Measurements from ENCODE around the gene TNFAIP3.

TNFAIP3 gene

DNA sequence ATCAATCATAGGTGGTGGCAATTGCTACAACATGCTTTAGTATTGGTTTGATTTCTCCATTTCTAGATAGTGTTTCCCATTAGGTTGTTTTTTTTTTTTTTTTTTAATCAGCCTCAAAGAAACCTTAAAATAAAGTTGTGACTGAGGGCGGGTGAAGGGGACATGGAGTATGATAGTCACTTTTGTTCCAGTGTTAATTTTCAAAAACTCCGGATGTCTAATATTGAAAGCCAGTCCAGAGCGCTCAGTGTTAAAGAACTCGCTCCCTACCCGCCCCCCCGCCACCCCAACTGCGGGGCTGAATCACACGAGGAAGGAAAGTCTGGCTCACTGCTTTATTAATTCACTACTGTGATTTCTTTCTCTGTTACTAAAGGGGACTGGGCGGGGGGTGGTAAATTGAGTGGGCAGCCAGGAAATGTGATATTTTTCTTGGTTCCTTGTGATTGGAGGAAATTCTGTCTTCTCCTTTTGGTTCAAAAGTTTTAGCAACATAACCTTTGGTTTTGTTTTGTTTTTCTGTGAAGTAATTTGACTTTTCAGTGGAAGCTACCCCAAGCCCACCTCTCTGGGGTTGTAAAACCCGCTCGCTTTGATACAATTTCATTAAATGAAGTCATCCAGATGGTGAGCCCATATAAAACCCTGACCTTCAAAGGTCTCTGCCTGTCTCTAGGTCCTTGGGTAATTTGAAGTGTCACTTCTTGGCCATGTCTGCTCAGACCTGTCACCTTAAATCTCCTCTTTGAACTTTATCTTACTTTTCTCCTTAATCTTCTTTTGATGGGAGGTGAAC is 38.0 kb downstream of the TNFAIP3 start:
- peak in 2 of 4 experiments; percentile 21 to 49 for DNase-seq

DNA sequence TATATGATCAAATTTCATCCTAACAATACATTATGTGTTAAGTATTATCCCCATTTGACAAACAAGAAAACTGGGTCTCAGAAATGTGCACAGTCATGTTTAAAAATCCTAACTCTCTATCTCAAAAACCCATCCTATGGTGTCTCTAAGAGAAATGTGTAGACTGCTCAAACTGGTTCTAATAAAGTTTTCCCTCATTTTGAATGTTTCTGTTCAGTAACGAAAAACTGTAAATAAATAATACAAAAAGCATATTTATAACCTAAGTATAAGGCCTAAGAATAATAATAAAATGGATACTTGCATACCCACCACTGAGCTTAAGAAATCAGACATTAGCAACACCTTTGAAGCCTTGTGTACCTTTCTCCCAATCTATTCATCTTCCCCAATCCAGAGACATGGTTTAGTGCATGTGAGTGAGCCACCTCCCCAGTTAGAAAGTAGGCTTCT is 39.0 kb downstream of the TNFAIP3 start:
- DNase-seq: no peak

DNA sequence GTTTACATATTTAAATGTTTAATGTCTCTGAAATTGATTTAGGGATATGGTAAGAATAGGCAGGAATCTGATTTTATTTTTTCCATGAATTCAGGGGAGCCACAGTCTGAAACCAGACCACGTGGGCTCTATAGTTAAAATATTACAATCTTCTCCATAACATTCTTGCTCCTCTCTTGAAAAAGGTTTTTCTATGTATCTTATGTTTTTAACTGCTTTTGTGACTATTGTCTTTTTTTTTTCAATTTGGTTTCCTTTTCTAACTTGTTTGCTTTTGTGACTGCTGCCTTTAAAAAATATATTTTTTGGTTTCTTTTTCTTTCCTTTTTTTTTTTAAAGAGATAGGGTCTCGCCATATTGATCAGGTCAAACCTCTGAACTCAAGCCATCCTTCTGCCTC is 40.1 kb downstream of the TNFAIP3 start:
- no peak for DNase-seq

DNA sequence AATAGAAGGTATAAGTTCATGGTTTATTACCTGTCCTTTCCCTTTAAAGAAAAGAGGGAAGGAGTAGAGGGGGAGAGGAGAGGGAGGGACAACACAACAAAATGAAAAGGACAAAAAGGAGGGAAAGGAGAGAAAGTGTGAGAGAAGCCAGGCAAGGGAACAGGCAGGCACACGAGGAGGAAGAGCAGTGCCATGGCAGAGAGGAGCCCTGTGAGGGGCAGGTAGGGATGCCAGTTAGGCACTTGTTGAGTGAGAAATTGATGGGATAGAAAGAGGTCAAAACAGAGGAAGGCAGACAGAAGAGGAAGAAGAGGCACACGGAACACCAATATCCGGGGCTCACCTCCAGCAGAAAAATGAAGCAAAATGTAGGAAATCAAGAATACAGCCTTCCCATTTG is 42.5 kb downstream of the TNFAIP3 start:
- no peak for DNase-seq

DNA sequence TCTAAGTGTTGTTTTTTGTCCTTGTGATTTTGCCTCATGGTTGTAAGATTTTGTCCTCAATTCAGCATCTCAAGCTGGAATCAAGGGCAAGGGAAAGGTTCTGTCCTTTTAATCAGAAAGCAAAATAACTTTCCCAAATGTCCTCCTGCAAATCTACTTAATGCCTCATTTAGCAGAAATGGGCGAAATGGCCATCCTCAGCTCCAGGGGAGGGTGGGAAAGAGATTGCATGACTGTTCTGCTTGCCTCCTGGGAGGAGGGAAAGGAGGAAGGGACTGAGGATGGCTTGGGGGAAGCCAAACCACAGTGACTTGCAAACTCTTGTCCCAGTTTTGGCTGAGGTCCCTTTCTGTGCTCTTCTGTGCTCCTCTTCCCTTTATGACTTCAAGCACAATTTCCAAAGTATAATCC is 43.4 kb downstream of the TNFAIP3 start:
- no peak for DNase-seq

DNA sequence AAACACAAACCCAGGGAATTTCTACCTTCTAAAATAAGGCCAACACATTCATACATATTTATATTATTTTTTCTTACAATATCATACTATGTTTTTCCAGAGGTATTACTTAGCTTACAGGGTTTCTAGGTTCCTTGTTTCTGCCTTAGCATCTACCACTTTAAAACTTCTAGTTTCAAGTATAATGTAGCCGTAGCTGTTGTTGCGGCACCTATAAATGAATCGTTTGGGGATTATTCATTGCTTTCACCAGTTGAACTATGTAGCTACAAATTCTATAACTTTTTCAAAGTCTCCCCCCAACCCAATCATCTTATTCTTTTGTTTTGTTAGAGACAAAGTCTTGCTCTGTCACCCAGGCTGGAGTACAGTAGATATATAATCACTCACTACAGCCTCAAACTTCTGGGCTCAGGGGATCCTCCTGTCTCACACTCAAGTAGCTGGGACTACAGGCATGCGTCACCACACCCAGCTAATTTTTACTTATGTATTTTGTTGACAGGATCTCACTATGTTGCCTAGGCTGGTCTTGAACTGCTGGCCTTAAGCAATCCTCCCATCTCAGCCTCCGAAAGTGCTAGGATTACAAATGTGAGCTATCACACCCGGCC is 43.9 kb downstream of the TNFAIP3 start:
- DNase-seq: no peak

DNA sequence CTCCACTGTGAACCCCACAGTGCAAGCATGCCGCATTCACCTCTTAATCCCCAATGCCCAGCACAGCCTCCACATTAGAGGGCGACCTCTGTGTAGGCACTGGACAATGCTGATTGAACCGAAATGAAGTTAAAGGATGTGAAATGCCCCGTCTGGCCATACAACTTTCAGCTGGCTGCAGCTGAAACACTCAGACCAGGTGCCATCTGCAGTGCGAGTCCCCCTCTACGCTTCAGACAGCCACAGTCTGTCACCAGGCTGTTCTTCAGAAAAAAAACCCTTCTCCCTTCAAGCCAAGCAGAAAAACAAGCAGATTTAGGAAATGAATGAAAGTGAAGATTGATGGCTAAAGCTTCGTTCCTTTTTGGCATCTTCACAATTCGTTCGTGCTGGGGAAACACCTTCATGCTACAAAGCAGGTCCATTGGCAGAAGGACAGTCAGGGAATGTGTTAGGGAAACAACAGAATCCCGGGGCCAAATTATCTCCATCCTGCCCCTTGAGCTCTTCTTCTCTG is 44.7 kb downstream of the TNFAIP3 start:
- DNase-seq: no peak

DNA sequence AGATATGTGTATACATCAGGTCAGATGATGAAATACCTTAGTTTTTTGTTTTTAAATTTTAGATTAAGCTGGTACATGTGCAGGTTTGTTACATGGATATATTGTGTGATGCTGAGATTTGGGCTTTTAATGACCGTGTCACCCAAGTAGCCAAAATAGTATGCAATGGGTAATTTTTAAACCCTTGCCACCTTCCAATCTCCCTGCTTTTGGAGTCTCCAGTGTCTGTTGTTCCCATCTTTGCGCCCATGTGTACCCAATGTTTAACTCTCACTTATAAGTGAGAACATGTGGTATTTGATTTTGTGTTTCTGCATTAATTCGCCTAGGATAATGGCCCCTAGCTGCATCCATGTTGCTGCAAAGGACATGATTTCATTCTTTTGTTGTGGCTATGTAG is 45.8 kb downstream of the TNFAIP3 start:
- DNase-seq: no peak

DNA sequence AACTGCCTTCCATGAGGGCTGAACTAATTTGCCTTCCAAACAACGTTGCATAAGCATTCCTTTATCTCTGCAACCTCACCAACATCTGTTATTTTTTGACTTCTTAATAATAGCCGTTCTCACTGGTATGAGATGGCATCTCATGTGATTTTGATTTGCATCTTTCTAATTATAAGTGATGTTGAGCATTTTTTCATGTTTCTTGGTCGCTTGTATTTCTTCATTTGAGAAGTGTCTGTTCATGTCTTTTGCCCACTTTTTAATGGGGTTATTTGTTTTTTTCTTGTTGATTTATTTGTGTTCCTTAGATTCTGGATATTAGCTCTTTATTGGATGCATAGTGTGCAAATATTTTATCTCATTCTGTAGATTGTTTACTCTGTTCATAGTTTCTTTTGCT is 46.4 kb downstream of the TNFAIP3 start:
- DNase-seq: no peak

DNA sequence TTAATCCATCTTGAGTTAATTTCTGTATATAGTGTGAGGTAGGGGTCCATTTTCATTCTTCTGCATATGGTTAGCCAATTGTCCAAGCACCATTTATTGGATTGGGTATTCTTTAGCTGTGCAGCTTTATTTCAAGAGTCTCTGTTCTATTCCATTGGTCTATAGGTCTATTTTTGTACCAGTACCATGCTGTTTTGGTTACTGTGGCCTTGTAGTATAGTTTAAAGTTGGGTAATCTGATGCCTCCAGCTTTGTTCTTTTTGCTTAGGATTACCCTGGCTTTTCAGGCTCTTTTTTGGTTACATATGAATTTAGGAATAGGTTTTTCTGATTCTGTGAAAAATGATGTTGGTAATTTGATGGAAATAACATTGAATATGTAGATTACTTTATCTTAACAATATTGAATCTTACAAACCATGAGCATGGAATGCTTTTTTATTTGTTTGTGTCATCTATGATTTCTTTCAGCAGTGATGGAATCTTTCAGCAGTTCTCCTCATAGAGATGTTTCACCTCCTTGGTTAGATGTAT is 47.0 kb downstream of the TNFAIP3 start:
- DNase-seq: no peak

DNA sequence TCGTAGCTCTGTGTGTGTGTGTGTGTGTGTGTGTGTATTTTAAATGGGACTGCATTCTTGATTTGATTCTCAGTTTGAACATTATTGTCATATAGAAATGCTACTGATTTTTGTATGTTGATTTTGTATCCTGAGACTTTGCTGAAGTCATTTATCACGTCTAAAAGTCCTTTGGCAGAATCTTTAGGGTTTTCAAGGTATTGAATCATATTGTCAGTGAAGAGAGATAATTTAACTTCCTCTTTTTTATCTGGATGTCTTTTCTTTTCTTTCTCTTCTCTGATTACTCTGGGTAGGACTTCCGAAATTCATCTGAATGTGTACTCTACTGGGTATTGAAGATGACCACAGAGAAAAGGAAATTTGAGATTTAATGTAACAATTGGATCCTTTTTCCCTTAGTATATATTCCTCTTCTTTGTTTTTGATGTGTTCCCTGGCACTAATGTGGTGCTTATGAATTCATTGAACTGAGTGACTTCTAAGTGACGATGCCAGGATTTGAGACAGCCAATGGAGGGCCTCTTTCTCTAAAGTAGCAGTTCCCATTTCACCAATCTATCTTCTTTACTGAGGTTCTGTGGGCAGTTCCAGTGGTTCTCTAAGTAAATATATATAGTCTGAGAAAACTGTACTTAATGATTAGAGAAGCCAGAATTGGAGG is 47.6 kb downstream of the TNFAIP3 start:
- no peak for DNase-seq

DNA sequence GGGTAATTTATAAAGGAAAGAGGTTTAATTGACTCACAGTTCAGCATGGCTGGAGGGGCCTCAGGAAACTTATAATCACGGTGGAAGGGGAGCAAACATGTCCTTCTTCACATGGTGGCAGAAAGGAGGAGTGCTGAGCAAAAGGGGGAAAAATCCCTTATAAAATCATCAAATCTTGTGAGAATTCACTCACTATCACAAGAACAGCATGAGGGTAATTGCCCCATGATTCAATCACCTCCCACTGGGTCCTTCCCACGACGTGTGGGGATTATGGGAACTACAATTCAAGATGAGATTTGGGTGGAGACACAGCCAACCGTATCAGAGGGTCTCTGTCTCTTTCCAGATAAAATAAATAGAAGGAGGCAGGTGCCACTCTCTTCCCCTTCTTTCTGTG is 48.7 kb downstream of the TNFAIP3 start:
- no peak for DNase-seq

DNA sequence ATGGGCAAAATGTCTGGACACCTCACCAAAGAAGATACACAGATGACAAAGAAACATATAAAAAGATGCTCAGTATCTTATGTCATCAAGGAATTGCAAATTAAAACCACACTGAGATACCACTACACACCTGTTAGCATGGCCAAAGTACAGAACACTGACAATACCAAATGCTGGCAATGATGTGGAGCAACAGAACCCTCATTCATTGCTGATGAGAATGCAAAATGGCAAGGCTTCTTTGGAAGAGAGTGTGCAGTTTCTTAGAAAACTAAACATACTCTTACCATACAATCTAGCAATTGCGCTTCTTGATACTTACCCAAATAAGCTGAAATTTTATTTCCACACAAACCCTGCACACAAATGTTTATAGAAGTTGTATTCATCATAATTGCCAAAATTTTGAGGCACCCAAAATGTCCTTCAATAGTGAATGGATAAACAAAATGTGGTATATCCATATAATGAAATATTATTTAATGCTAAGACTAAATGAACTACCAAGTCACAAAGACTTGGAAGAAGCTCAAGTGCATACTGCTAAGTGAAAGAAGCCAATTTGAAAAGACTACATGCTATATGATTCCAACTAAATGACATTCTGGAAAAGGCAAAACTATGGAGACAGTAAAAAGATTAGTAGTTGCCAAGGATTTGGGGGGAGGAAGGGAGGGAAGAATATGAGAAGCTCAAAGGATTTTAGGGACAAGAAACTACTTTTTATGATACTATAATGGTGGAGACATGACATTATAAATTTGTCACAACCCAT is 50.7 kb downstream of the TNFAIP3 start:
- DNase-seq: no peak

DNA sequence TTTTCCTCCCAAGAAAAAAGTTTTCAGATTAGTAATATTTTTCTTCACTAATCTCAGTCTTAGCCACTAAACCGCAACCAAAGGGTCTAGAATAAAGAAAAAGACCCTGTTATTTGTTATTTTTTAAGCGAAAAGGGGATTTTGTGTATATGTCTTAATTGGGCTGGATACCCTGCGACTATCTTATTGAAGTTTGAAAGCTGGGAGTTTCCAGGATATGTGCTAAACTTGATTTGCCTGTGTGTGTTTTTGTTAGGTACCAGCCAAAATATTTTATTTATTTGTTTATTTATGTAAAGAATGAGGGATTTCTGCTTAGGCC is 52.4 kb downstream of the TNFAIP3 start:
- DNase-seq: no peak

DNA sequence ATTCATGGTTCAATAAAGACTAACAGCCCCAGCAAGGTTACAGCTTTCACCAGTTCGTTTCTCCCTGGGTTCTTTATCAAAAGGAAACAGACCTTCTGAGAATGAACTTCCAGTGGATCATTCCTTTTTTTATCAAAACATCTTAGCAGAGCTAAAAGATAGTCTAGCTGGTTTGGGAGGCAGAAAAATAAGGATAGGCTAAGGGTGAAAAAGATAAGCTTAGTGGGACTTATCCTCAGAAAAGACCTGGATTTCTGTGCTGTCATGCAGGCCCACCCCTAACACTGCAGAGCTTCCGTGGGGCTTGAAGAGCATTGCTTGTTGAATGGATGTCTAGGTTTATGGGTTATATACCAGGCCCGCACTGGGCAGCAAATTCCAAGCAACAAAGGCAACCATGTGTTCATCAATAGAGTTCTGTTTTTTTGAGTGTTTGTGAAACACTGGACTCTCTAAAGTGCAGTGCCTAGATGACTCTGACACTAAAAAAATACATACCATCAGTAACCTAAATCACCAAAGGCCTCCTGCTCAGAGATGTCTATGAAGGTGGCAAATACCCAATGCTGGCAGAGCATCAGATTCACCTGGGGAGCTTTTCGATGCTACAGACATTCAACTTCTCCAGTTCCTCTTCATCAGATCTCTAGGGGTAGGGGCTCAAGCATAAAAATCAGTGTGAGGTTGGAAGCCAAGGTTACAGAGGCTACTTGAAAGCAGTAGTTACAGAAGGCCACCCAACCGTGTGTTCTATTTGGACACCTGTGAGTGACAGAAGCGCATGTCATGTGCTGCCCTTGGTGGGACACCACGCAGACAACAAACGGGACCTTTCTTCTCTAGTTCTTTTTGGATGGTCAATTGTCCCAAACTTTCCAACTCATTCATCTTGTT is 53.0 kb downstream of the TNFAIP3 start:
- DNase-seq: no peak

DNA sequence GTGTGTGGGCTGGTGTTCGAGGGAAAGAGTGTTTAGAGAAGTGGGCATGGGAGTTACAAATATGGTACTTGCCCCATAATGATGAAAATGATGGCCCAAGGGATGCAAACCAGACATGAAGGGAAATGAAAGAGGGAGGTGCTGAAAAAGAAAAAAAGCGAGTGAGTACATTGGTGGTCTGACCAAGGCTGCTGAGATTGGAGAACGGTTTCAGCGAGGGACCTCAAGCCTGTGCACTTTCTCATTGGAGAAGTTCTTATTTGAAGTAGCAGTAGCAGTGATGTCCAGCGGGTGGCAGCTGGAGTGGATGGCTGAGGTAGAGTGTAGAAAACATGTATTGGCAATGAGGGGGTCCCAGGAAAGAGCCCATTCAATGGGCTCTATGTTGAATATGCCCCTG is 54.8 kb downstream of the TNFAIP3 start:
- DNase-seq: no peak

DNA sequence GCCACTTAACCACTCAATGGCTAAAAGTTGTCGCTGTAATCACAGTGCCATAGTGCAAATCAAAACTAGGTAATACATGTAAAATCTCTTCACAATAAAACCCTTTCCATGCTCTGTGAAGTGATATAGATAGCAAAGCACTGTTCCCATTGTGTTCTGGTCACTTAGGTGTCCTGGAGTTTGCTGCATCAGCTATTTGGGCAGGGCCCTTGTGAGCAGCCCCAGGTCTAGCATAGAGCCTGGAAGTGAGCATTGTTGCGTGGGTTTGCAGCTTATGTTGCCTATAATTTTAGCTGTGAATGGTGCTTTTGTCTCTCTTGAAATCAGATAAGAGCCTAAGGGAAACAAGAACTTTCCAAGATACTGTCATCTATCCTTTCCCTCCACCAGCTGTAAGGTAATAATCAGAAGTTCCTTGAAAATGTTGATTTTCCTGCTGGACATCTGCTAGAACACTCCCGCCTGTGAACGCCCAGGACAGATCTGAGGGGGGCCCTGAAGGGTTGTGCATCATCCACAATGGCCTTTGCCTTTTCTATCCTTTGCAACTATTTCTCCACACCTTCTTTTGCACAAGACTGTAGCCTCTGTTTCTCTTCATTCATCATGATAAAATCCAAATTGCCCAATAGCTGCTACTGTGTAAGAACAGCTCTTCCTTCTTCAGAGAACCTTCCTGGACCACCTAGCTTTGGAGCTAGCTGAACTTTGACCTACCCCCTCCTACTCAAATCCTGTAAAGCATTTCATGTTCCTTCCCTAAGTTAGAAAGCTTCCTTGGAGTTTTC is 57.0 kb downstream of the TNFAIP3 start:
- DNase-seq: no peak

DNA sequence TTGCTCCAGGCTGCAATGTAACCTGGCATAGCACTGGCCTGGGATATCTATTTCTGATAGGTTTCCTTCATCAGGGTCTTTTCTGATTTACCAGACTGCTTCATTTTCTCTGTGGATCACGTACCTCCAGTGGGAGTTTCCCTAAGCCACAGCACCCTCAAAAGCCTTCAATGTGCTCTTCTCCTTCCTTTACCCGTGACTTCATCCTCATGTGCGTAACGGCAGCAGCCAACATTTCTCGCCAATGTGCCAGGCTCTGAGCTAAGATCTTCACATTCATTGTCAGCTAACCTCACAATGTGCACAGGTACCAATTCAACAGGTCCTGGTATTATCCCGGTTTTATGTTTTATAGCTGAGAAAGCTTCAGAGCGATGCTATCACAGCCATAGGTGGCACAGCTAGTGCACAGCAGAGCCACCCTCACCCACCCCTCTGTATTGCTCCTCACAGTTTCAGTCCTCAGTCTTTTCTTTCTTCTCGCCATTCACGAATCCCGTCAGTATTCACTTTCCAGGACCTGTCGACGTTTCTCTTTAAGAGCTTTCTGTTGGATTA is 58.2 kb downstream of the TNFAIP3 start:
- no peak for DNase-seq

DNA sequence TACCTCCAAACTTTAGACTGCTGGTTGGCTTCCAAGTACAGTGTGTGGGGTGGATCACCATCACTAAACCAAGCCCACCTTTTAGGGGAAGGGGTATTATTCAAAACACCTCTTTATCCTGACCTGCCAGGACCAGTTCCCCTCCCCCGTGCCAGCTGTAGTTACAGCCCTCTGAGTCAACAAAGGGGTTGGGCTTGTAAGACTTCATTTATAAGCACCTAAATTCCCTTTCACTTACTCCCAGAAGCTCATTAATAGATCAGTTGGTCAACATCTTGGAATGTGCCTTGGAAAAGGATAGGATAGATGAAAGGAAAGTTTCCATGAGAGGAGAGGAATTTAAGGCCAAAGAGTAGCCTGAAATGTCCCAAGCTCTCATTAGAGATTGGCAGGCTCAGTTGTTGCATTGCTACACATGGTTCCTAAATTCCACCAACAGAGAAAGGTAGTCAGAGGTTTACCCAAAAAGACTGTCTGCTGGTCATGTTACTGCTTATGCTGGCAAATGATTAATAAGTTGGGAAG is 59.2 kb downstream of the TNFAIP3 start:
- DNase-seq: no peak

DNA sequence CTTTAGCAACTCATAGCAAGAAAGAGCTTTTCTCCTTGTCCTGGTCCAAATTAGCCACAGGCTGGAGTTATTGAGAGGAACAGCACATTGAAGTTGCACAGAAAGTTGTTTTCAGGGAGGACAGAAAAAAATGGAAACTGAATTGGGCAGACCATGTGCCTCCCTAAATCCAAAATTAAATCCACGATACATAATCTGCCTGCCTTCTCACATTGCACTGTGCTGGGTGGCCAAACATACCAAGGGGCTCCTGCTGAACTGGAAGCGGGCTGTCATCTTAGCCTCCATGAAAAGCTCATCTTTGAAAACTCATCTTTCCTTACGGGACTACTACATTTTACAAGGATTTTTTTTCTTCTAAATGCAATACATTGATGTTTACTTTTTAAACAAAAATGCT is 59.9 kb downstream of the TNFAIP3 start:
- no peak for DNase-seq

All from activated naive CD4-positive, alpha-beta T cell (primary cell).